Measurements from ENCODE around the gene OLFM2. TPM values are rescaled to one million over a fixed set of nuclear protein-coding genes. Genes with fewer than 3 reads are reported as not detected.
A peak's percentile ranks its signal among the peaks of the same experiment; 100 is the strongest.

Gene OLFM2
- total RNA-seq, 1 experiment from 2014 or later, result 75.6 TPM

DNA sequence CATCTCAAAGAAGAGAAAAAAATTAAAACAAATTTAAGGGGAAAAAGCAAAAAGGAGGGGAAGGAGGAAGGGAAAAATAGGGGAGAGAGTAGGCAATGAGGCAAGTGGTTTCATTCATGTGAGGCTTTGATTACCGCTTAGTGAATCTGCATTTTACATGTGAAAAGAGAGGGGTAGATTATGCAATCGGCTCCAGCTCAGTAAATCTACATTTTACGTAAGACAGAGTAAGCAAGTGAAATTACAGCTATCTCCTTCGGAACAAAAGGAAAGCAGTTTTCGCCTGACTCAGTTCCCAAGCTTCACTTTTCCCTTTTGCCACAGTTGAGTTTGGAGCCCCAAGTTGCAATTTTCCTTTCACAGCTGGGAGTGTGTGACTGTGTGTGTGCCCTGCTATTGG is 16.0 kb upstream of the OLFM2 start:
- H3K4me1 ChIP-seq (ENCODE audit: insufficient read depth, low read length), result peaks cover 2% of the 10 kb centered on the region; the same call in 1 of the 2 replicates
- H4K5ac ChIP-seq (ENCODE audit: insufficient read length, low read depth, low read length), result no peak overlapping the region
- H2BK12ac ChIP-seq (ENCODE audit: insufficient read length, low read depth, low read length), result no peak overlapping the region
- no peak overlapping the region for H2BK5ac ChIP-seq (ENCODE audit: insufficient read length, low read length)
- no peaks in the 10 kb centered on the region for H4K20me1 ChIP-seq (ENCODE audit: control insufficient read depth, insufficient read depth, insufficient read length)
- DNase-seq, result no peak
- no peaks in the 10 kb centered on the region for H3K79me1 ChIP-seq (ENCODE audit: insufficient read depth, low read depth, low read length, poor library complexity, severe bottlenecking)
- no peak overlapping the region for H3K4ac ChIP-seq (ENCODE audit: low read depth, low read length)
- H2BK15ac ChIP-seq (ENCODE audit: low read depth, low read length), result no peak overlapping the region
- no peak overlapping the region for H3K14ac ChIP-seq (ENCODE audit: insufficient read depth, low read length)
- H2AFZ ChIP-seq (ENCODE audit: low read length), result no peak overlapping the region
- Mint-ChIP-seq H3K27me3 (ENCODE audit: low read depth) (no peaks in the 10 kb centered on the region; the same call in 1 of the 2 replicates), H3K36me3 (ENCODE audit: insufficient read depth in 1 of 3, low read depth in 3 of 3) (no peaks in the 10 kb centered on the region), H3K27ac (peak overlapping the region; percentile 87 to 96 (median 91); a peak in 6 of 7 replicates), H3K4me3 (peak overlapping the region in 1 of 2 experiments; percentile 54; a peak in 2 of 5 replicates), H3K4me1 (peaks cover 14 to 20% of the 10 kb centered on the region in 2 experiments), H3K9me3 (no peaks in the 10 kb centered on the region; a peak in 1 of 5 replicates)
- no peak overlapping the region for H3T11ph ChIP-seq (ENCODE audit: low read length)
- TF ChIP-seq, protein P1, sequence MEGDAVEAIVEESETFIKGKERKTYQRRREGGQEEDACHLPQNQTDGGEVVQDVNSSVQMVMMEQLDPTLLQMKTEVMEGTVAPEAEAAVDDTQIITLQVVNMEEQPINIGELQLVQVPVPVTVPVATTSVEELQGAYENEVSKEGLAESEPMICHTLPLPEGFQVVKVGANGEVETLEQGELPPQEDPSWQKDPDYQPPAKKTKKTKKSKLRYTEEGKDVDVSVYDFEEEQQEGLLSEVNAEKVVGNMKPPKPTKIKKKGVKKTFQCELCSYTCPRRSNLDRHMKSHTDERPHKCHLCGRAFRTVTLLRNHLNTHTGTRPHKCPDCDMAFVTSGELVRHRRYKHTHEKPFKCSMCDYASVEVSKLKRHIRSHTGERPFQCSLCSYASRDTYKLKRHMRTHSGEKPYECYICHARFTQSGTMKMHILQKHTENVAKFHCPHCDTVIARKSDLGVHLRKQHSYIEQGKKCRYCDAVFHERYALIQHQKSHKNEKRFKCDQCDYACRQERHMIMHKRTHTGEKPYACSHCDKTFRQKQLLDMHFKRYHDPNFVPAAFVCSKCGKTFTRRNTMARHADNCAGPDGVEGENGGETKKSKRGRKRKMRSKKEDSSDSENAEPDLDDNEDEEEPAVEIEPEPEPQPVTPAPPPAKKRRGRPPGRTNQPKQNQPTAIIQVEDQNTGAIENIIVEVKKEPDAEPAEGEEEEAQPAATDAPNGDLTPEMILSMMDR (conservative IDR thresholded peaks at IDR 0.05), result no peak
- H3K27ac ChIP-seq (ENCODE audit: insufficient read length, low read depth, low read length), result no peak overlapping the region
- H3K18ac ChIP-seq (ENCODE audit: insufficient read length, low read depth, low read length), result peak overlapping the region; percentile 28
- no peak overlapping the region for H3K23ac ChIP-seq (ENCODE audit: insufficient read length, low read depth, low read length)
- H3K9ac ChIP-seq (ENCODE audit: extremely low read depth, insufficient read length, low read length), result no peak overlapping the region
- H3K56ac ChIP-seq (ENCODE audit: insufficient read length, low read depth, low read length), result no peak overlapping the region
- no peak overlapping the region for H2AK5ac ChIP-seq (ENCODE audit: insufficient read length, low read length)
- H3K27me3 ChIP-seq (ENCODE audit: insufficient read depth, low read length), result no peaks in the 10 kb centered on the region
- no peak overlapping the region for H2BK120ac ChIP-seq (ENCODE audit: low read depth, low read length, poor library complexity, severe bottlenecking)
- whole genome bisulfite sequencing (ENCODE audit: extremely low coverage, insufficient read length, low lambda C conversion rate), result no CpG with 5 or more reads among the region's 5 CpGs
- no peaks in the 10 kb centered on the region for H3K9me3 ChIP-seq (ENCODE audit: control insufficient read depth, low read depth, low read length)
- H3K79me2 ChIP-seq (ENCODE audit: insufficient read depth, low read length), result no peaks in the 10 kb centered on the region
- H4K91ac ChIP-seq (ENCODE audit: insufficient read length, low read depth, low read length), result no peak overlapping the region
- no peaks in the 10 kb centered on the region for H3K23me2 ChIP-seq (ENCODE audit: insufficient read length, low read depth, low read length, poor library complexity, severe bottlenecking)
- H2BK20ac ChIP-seq (ENCODE audit: low read depth, low read length, poor library complexity, severe bottlenecking), result no peak overlapping the region
- H3K4me2 ChIP-seq (ENCODE audit: insufficient read depth, insufficient read length, low read length), result peak overlapping the region; percentile 8
- H4K8ac ChIP-seq (replicated peaks; ENCODE audit: insufficient read length, low read depth, low read length), result no peak overlapping the region
